ENCODE results near the gene WDR59.

- TF ChIP-seq CTCF (IDR thresholded peaks at IDR 0.05) = no peak
- TF ChIP-seq POLR2A (IDR thresholded peaks at IDR 0.05) = no peak
These were observed 55.3 kb downstream of the WDR59 start for GRCh38 chr16:74929636-74930035.

All from right lobe of liver (tissue), 4 donors.